ENCODE measurements around the gene VAMP2.

VAMP2 gene

DNA sequence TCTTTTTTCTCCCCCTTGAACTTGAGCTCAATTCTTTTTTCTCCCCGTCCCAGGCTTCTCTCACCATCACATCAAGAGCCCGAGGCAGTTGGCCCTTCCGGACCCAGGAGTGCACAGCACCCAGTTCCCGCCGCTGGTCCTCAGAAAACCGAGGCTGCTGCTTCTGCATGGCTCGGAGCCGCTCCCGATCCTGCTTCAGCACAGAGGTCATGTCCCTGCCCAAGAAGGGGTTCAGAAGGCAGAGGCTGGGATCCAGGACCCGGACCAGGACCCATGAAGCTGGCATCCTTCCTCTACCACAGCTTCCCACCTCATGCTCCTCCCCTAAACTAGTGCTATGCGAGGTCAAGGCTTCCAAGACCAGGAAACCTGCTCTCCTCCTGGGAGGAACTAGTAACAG, 21.0 kb downstream of the VAMP2 start:
- DNase-seq: no peak

DNA sequence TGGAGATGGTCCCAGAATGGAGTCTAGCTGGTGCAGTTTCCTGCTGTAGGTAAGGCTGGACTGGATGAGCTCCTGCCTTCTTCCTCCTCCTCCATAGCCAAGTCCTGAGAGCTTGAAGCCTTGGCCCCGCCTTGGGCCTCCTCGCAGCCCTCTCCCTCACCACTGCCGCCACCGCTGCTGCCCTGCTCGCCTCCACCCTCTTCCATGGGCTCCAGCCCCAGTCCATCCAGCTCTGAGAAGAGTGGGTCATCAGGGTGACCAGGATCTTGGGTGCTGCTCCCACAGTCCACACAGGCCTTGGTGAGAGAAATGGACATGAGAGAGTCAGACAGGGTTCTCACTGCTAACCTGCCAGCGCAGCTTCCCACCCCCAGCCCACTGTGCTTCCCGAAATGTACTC, 21.7 kb downstream of the VAMP2 start:
- no peak for DNase-seq

DNA sequence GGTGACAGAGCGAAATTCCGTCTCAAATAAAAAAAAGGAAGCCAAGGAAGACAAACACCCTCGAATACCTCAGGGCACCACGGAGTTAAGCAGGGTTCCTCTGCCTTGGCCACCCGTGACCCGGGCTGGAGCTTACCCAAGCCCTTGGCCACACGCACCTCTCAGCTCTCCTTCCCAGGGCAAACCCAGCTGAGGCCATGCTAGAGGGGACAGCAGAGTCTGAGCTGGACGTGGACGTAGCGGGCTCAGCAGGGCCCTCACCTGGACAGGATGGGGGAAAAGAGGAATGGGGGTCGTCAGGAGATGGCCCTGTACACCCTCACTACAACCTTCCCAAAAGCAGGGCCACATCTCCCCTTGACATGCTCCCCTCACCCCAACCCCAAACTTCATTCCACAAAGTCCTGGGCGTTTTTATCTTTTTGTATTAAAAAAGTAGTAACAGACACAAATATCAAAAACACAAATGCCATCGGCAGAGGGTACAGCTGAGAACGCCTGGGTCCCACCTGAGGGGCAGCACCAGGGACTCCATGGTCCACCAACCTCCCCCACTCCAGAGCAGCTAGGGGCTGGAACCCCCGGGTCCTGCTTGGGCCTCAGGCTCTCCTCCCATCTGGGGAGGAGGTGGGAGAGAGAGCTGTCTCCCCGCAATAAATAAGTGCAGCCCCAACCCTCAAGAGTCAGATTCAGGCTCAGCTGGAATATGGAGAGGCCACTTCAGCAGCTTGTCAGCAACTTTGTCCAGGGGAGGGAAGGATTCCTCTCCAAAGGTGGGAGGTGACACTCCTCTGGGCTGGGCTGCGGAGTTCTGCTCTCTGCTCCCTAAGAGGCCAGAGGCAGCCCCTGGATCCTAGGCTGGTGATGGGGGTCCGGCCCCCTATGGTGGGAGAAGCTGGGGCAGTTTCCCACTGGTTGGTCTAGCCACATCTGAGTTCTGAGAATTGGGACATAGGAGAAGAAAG, 22.4 kb downstream of the VAMP2 start:
- DNase-seq: no peak

DNA sequence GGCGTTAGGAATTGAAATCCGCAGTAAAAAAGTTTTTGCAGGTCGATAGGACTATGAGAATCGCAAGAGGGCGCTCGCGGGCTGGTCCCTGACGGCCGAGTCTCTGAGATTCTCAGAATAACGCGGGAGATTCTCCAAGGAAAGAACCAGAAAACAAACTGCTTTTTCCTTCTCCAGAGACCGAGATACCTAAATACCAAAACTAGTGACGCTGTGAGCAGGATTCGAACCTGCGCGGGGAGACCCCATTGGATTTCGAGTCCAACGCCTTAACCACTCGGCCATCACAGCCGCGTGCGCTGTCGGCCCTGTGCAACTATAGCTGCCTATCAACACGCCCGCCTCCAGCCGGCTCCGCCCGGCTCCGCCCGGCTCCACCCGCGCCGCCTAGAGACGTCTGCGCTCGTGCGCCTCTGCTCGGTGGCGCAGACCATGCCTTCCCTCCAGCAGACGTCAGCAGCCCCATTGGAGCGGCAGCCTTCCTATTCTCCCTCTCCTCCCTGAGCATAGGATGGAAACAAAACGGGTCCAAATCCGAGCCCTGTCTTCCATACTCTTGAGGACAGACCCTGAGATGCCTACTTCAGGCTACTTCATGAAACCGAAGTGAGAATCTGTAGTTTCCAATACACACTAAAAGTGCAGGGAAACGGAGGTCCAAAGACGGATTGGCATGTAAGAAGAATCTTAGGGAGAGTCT, 23.9 kb downstream of the VAMP2 start:
- DNase-seq: peak; percentile 99

DNA sequence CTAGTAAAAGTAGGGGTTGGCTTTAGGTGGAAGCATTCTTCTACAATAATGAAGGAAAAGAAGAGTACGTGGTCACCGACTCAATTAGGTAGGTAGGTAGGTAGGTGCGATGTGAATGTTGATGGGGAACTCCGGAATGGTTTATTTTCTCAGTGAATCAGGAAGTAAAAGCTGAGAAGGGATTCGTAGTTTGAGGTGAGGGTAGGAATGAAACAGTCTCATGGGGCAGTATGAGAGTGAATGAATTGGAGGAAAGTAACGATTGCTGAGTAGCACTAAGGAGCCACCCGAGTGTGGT, 24.4 kb downstream of the VAMP2 start:
- no peak for DNase-seq

DNA sequence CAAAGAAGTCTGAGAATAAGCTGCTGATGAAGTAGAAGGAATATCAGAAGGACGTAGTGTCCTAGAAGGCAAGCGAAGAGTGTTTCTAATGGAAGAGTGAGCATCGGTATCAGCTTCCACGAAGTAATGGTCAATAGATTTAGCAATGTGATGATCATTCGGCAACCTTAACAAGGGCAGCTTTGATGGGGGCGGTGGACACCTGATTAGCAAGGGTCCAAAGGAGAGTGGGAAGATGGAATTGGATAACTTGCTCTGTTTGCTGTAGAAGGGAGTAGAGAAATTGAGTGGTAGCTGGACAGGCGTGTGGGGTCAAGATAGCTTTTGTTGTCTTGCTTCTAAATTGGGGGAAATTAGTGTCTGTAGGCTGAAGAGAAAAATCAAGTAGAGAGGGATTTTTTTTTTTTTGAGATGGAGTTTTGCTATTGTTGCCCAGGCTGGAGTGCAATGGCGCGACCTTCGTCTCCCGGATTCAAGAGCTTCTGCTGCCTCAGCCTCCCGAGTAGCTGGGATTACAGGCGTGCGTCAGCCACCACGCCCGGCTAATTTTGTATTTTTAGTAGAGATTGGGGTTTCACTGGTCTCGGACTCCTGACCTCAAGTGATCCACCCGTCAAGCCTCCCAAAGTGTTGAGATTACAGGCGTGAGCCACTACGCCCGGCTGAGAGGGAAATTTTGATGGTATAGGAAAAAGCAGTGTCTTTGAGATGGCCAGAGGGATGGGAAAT, 24.9 kb downstream of the VAMP2 start:
- DNase-seq: no peak

DNA sequence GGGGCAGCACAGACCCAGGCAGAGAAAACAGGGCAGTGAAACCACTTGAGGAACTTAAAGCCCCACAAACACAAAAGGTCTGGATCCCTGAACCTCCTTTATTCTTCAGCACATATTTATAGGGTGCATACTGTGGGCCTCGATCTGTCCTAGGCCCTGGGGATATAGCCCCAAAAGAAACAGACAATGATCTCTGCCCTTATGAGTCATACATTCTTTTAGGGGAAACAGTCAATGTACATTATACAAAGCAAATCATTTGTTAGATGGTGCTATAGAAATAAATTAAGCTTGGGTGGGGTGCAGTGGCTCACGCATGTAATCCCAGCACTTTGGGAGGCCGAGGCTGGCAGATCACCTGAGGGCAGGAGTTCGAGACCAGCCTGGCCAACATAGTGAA, 28.8 kb downstream of the VAMP2 start:
- DNase-seq: no peak

DNA sequence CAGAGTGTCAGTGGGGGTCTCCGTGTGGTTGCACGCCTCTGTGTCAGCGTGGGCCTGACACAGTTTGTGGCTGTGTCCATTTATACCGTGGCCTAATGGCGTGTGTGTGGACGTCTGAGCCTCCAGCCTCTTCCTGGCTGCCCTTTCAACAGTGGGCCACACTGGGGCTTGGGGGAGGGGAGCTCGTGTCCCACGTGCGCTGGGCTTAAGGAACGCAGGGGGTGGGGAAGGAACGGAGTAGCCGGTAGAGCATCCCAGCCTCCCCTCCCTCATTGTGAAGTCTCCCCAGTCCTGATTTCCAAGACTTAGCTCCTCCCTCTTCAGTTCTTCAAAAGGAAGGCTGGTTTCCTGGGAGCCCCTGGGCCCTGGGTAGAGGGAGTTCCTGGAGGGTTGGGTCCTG, 29.3 kb downstream of the VAMP2 start:
- no peak for DNase-seq

DNA sequence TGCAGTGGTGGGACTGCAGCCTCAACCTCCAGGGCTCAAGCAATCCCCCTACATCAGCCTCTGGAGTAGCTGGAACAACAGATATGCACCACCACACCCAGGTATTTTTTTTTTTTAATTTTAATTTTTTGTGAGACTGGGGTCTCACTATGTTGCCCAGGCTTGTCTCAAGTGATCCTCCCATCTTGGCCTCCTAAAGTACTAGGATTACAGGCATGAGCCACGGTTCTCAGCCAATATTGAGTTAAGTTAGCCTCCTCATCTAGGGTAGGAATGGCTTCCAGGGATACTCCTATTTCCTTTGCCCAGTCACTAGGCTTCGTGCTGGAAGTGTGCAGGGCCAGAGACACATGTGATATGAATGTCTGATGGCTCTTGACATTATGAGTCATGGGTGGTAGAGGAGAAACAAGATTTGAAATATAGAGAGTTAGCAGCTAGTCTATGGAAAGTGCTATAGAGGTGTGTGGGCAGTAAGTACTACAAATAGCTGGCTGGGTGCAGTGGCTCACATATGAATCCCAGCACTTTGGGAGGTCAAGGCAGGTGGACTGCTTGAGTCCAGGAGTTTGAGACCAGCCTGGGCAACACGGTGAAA, 30.8 kb downstream of the VAMP2 start:
- DNase-seq: no peak

DNA sequence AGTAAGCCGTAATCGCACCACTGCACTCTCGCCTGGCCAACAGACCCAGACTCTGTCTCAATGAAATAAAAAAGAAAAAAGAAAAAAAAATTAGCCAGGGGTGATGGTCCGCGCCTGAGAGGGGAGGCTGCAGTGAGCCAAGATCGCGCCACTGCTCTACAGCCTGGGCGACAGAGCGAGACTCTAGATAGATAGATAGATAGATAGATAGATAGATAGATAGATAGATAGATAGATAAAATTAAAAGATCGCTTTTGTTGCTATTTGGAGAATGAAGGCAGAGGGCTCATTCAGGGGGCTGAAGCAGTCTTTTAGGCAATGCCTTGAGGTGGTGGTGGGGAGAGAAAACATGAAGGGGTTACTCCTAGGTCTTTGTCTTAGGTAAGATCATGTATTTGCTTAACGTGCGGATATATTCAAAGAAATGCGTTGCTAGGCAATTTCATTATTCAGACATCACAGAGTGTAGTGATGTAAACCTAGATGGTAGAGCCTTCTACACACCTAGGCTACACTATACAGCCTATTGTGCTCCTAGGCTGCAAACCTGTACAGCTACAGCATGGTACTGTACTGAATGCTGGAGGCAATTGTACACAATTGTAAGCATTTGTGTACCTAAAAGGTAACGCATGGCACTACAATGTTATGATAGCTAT, 34.5 kb downstream of the VAMP2 start:
- no peak for DNase-seq

DNA sequence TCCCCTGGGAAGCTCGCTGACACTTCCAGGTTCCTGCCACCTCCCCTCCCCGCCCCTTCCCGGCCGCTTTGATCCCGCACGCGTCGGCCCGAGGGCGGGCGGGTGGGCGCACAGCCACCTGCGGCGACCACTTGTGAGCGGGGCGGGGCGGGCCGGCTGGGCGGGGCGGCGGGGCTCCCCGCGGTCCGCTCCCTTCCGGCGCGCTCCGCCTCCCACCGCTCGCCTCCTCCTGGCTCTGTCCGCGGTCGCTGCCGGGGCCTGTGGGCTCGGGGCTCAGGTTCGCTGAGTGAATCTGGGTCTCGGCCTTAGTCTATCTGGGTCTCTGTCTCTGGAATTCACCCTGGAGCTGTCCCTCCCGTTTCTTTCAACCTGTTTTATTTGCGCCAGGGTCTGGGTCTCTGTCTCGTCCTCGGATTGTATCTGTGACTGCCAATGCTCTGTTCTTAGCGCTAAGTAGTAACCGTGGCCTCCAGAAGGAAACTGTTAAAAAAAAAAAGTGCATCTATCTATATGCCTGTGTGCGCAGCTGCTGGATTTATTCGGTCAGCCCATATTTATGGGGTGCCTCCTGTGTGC, 36.2 kb downstream of the VAMP2 start:
- peak; percentile 66 for DNase-seq

DNA sequence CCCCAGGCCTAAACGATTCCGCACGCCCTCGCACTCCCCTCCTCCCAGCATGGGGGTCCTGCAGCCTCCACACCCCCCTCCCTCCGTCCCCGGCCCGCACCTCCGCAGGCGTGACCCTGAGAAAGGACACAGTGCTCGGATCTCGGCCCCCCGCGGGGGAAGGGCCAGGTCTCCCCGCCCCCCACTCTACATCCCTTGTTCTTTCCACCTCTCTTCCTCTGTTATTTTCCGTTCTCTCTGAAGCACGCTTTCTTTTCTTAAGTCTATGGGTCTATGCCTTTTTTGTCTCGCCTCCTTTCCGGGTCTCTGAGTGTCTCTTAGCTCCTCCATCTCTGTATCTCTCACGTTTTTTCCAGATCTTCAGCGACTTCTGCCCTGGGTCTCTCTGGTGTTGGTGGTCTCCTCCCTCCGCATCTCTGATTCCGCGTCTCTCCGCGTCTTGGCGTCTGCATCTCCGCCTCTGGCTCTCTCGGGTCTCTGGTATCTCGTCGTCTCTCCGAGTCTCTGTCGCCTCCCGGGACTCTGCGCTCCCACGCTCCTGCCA, 36.7 kb downstream of the VAMP2 start:
- peak; percentile 56 for DNase-seq

DNA sequence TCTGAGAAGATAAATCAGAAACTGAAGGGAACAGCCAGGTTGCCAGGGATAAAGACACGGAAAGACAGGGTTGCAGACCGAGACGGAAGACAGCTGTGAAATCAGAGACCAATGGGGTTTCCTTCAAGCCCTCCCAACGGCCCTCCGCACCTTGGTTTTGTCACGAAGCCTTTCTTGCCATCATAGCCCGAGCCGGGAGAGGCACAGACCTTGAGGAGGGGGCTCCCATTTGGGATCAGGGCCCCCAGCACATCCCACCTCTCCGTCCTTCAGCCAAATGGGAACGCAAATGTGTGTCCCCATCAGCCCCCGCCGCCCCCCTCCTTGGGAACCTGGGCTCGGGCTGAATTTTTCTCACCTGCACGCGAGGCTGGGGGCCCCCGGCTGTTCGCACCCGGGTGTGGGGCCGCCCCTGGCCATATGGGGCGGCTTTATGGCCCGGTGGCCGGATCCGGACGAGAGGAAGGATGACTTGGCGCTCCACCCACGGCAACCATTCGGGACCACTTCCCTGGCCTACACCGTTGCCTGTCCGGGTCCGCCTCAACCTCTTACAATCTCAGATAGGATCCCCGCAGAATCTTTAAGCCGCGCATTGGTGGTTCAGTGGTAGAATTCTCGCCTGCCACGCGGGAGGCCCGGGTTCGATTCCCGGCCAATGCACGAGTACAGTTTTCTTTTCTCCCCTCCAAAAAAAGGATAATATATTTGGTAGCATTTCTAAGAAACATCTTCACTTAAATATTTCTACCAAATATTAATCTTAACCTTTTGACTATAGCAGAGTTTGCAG, 37.4 kb downstream of the VAMP2 start:
- DNase-seq: peak; percentile 83

DNA sequence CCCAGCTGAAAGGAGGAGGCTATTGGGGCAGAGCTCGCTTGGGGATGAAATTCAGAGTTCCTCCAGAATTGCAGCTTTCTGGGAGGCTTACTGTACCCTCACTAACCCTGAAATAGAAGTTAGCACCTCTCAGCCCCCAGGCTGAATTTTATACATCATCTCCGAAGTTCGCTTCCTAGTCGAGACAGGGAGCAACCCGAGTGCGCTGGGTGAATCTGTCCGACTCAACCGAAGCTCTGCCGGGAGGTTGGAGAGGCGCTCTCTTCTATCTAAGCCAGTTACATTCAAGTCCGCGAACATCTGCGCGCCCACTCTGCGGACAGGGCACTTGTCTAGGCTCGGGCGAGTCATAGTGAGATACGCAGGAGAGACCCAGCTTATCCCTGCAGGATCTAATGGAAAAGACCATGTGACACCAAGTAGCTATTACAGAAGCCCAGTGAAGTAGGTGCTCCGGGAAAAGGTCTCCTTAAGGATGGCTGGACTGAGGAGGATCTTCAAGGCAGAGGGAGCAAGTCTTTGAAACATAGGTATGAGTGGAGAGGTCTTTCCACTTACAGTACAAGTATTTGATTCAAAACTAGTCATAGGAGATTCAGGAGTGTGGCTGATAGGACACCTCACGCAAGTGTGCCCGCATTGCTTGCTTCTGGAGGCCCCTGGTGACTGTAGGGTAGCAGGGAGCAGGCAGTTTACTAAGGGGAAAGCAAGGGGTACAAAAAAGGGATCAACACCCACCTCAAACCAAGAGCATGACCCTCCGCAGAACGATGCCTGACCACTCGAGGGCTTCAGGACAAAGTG, 38.2 kb downstream of the VAMP2 start:
- DNase-seq: peak; percentile 59

DNA sequence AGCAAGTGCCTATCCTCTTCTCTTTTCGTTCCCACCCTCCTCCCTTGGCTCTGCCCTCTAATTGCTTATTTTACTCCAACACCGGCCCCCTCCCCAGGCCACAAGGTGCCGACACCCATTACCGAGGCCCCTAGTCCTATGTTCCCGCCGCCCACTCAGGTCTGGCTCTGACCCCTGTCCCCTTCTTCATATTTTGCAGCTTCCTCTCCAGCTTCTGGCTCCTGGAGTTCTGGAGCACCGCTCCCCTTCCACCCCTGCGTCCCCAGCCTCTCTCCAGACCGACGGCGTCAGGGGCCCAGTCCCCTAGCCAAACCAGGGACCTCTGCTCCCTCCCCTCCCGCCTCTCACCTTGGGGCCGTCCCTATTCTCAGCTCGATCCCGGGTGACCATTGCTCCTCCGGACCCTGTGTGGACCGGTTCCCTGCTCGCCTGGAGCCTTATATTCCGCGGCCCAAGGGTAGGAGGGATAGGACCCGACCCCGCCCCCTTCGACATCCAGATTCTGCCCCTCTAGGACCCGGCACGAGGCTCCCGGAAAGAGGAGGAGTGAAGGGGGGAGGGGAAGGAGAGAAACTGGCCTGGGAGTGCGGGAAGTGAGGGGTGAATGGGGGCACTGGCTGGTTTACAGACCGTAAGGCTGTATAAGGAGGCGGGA, 38.9 kb downstream of the VAMP2 start, which contains the start of gene HES7:
HES7 (minus strand) TSS at position 412 of the 655 bp plus-strand sequence; CDS start at position 390, 22 bp downstream.
- DNase-seq: no peak

DNA sequence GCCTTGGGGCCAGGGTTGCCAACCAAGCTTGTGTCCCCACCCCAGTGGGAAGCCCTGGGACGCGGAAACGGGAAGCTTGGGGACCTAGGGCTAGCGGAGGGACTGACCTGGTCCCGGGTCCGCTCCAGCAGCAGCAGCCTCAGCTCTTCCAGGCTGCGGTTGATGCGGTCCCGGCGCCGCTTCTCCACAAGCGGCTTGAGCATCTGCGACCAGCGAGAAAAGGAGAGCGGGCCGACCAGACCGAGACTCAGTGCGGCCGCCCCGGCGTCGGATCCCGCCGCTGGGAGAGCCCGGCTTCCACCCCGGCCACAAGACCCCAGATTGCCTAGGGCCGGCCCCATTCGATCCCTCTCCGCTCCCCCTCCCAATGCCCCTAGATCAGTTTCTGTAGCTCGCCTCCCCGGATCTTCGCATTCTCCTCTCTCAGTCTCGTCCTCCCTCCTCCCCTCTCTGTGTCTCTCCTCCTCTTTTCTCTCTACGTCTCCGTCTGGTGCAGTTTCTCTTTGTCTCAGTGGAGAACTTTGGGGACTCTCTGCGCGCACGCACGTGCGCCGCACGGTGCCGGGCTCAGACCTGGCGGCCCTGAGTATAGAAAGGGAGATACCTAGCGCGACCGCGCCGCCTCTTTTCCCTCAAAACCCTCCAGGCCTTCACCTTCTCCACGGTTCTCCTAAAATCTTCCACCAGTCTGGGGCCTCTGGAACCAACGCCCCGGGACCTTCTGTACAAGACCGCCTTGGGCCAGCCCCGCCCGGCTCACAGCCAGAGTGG, 39.6 kb downstream of the VAMP2 start:
- peak; percentile 48 for DNase-seq

DNA sequence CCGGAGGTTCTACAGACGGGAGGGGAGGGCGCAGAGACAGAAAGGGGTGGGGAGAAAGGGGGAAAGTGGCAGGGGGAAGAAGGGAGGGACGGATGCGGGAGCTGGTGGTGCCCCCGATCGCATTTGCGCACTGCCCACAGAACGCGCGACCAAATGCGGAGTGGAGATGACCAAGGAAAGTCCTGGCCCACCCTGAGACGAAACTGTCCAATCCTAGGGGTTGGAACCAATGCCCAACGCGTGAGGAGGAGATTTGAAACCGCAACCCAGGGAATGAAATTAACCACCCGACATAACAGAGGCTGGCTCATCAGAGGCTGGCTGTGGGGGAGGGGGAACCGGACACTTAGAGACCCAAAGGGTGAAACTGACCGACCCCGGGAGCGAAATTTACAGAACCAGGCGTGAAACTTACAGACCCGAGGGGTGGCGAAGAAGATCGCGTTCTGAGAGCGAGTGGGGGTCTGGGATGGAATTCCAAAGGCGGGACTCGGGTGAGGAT, 40.3 kb downstream of the VAMP2 start:
- peak; percentile 41 for DNase-seq

DNA sequence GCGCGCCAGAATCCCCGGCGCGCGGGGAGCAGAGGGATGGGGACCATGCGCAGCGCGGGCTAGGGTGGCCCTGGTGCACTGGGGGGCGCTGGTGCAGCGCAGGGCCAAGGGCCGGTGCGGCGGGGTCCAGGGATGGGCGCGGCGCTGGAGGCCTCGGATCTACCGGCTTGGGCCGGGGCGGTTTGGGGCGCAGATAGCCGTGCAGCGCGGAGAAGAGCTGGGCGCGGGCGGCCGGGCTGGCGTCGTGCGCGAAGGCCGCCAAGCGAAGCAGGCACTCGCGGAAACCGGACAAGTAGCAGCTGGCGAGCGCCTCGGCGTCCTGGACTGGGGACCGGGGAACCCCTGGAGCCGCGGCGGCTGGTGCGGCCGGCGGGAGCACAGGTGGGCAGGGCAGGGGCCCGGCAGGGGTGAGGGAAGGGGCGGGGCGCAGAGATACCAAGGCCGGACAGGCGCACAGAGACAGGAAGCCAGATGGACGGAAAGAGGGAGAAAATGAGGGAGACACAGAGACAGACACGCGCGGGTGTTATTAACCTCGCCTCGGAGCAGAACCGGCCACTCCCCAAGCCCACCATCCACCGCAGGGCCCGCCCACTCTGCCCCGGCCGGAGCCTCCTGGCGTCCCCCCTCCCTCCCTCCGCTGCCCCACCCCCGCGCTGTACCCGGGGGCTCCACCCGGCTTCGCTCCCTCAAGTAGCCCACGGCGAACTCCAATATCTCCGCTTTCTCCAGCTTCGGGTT, 40.9 kb downstream of the VAMP2 start:
- DNase-seq: peak; percentile 80
